ENCODE results near the gene SLC17A3.

GRCh38 chr6:25883991-25884390 is 9.9 kb upstream of the SLC17A3 start:
- TF ChIP-seq GATA2 (IDR thresholded peaks at IDR 0.05; ENCODE audit: low read depth, low read length) = no peak
- TF ChIP-seq GATA3 (IDR thresholded peaks at IDR 0.05; ENCODE audit: low read depth, low read length) = no peak

Data from SH-SY5Y (cell line).